Lower leg skin (tissue), 4 donors: ENCODE measurements around the gene KIAA1614. TPM values are rescaled to one million over a fixed set of nuclear protein-coding genes. Genes with fewer than 3 reads are reported as not detected.

Source experiments
- DNase-seq, 2 donors: peaks; one replicate each; pipeline ENCODE4 v3.0.0-alpha.2; 2019; ENCODE audit warnings: low spot score in 2 of 2
- H3K4me3 ChIP-seq: fragments of 200-600 bp; sonication (generic); 2 replicates; pipeline ENCODE4 v1.5.1; 2017; ENCODE audit warnings: mild to moderate bottlenecking, low read depth; ENCODE audit not compliant: poor library complexity, severe bottlenecking
- CTCF ChIP-seq, 3 donors: fragments of 450-650 bp; IDR thresholded peaks; one replicate each; pipeline ENCODE4 v1.5.1; 2016; ENCODE audit warnings: antibody characterized with exemption in 3 of 3, mild to moderate bottlenecking in 3 of 3, moderate library complexity in 2 of 3
- POLR2A ChIP-seq, 2 donors: fragments of 450-650 bp; IDR thresholded peaks; one replicate each; pipeline ENCODE4 v1.6.1; 2016 to 2017; ENCODE audit warnings: antibody characterized with exemption in 2 of 2, mild to moderate bottlenecking in 1 of 2, moderate library complexity in 1 of 2
- WGBS, 2 donors: methylation state at CpG; one replicate each; pipeline ENCODE4 v1.1.5; 2018; 5-methylcytosine and 5-hydroxymethylcytosine counted together
- intact Hi-C: fragments of 100-400 bp; cut with DNase I; formaldehyde crosslinking; loops from one replicate; pipeline ENCODE4 v1.15.0; 2023; ENCODE audit warnings: low total_unique reads
- total RNA-seq, 4 donors: library from RNA; depleted of rRNA; stranded (reverse); fragments of >200 nt; gene quantifications; one replicate each; pipeline ENCODE4 v1.1.0, GENCODE V29; 2016

KIAA1614 gene
- total RNA-seq, 4 donors from 2014 or later = 1.0 to 8.5 (median 3.5) TPM

- intact Hi-C loops = loop anchor here (10.0 kb wide), 1 partner anchor 236 kb away; no protein-coding TSS in a partner anchor
- TF ChIP-seq POLR2A (IDR thresholded peaks at IDR 0.05) (no peak), CTCF (IDR thresholded peaks at IDR 0.05) (no peak)
- no peak overlapping the region for H3K4me3 ChIP-seq
- DNase-seq = peak in 1 of 2 donors; percentile 31
- WGBS, 2 donors = 87 to 93% methylated on average over 3 of the region's 3 CpGs
Observed at GRCh38 chr1:180909005-180909414, 3.7 kb upstream of the KIAA1614 start.

GRCh38 chr1:180909462-180909976 is 3.2 kb upstream of the KIAA1614 start:
- WGBS, 2 donors = 75 to 76% methylated on average over 5 of the region's 5 CpGs
- no peak overlapping the region for H3K4me3 ChIP-seq

GRCh38 chr1:180911640-180912191 is 981 bp upstream of the KIAA1614 start:
- no peak for TF ChIP-seq POLR2A (IDR thresholded peaks at IDR 0.05)
- TF ChIP-seq CTCF (IDR thresholded peaks at IDR 0.05) = no peak
- WGBS, 2 donors = 28% methylated on average over 17 of the region's 17 CpGs
- intact Hi-C loops = no loop called here
- peak overlapping the region; percentile 39 for H3K4me3 ChIP-seq
- DNase-seq = peak in 1 of 2 donors; percentile 79

More at GRCh38 chr1:180909462-180909976, 3.2 kb upstream of the KIAA1614 start:
- TF ChIP-seq CTCF (IDR thresholded peaks at IDR 0.05) = no peak
- TF ChIP-seq POLR2A (IDR thresholded peaks at IDR 0.05) = no peak
- intact Hi-C loops = loop anchor here (10.0 kb wide), 1 partner anchor 235 kb away; no protein-coding TSS in a partner anchor
- no peak for DNase-seq

- peak in 1 of 2 donors; percentile 86 for DNase-seq
- peak overlapping the region; percentile 39 for H3K4me3 ChIP-seq
- no peak for TF ChIP-seq CTCF (IDR thresholded peaks at IDR 0.05)
- no peak for TF ChIP-seq POLR2A (IDR thresholded peaks at IDR 0.05)
- intact Hi-C loops = no loop called here
- 1% methylated on average over 12 to 38 of the region's 71 CpGs for WGBS, 2 donors
Observed at GRCh38 chr1:180912211-180912800, 391 bp upstream of the KIAA1614 start.

- 89 to 92% methylated on average over 11 of the region's 11 CpGs for WGBS, 2 donors
- TF ChIP-seq CTCF (IDR thresholded peaks at IDR 0.05) (no peak), POLR2A (IDR thresholded peaks at IDR 0.05) (no peak)
- no peak for DNase-seq
- H3K4me3 ChIP-seq = no peak overlapping the region
- intact Hi-C loops = no loop called here
Observed at GRCh38 chr1:180915426-180915965, 2.8 kb downstream of the KIAA1614 start.
